Measurements from ENCODE around the gene NCOA7. TPM values are rescaled to one million over a fixed set of nuclear protein-coding genes. Genes with fewer than 3 reads are reported as not detected.

Gene NCOA7
- total RNA-seq, 1 experiment from 2014 or later: 34.2 TPM

DNA sequence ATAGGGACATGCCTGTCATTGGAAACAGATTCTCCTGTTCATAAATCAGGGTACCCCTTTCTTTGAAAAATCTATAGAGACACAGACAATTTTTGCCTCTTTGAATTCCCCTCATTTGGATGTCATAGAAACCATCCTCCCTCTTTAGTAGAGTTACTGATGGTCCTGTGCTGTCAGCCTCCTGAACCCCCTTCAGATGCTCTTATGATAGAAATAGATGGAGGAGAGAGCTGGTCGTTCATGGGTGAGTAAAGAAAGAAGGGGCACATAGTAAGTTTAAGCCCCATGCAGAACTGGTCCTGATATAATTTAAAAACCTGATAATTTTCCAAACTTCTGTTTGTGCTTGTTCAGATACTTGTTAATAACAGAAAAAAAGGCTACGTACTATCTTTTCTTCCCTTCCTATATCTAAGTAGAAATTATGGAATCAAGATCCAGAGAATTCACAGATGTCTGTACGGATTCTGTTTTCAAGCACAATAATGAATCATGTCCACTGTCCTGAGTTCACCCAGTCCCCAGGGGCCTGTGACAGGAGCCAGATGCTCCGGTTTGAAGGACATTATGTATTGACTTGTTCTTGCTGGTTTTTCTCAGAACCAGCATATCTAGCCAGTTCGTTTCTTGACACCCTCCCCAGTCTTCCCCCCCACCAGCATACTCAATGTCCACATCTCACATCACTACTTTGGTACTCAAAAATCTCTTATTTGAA is 78.1 kb downstream of the NCOA7 start:
- Histone ChIP-seq H3K4me2 (ENCODE audit: low read depth, low read length, poor library complexity, severe bottlenecking) (no peak overlapping the region), H3K4me3 (ENCODE audit: low read length) (no peak overlapping the region), H3K9me2 (replicated peaks; ENCODE audit: insufficient read depth, low read length) (no peaks in the 10 kb centered on the region), H3K79me2 (ENCODE audit: low read length) (peaks cover 84% of the 10 kb centered on the region), H3K27ac (ENCODE audit: low read length) (peak overlapping the region; percentile 12; the same call in 1 of the 2 replicates), H2AFZ (ENCODE audit: low read length) (no peak overlapping the region), H3K9me3 (ENCODE audit: low read length) (no peaks in the 10 kb centered on the region), H3K27me3 (ENCODE audit: low read length) (no peaks in the 10 kb centered on the region), H4K20me1 (ENCODE audit: insufficient read depth, low read depth, low read length) (no peaks in the 10 kb centered on the region), H3K9ac (ENCODE audit: low read length) (no peak overlapping the region), H3K36me3 (ENCODE audit: insufficient read depth, low read length) (0 out of 2 replicates have a peak, but pooled peaks cover 2% of the 10 kb centered on the region), H3K4me1 (ENCODE audit: low read length) (peaks cover 59% of the 10 kb centered on the region)
- DNase-seq: no peak

GRCh38 chr6:125869427-125869826 is 78.7 kb downstream of the NCOA7 start:
- peaks cover 59% of the 10 kb centered on the region for H3K4me1 ChIP-seq (ENCODE audit: low read length)
- no peak overlapping the region for H2AFZ ChIP-seq (ENCODE audit: low read length)

GRCh38 chr6:125871365-125871764 is 80.6 kb downstream of the NCOA7 start:
- Histone ChIP-seq H3K36me3 (ENCODE audit: insufficient read depth, low read length) (peaks cover 11% of the 10 kb centered on the region; the same call in 1 of the 2 replicates), H3K9me3 (ENCODE audit: low read length) (no peaks in the 10 kb centered on the region), H3K4me1 (ENCODE audit: low read length) (peaks cover 57% of the 10 kb centered on the region), H3K27ac (ENCODE audit: low read length) (peak overlapping the region; percentile 61), H3K27me3 (ENCODE audit: low read length) (no peaks in the 10 kb centered on the region), H3K4me3 (ENCODE audit: low read length) (no peak overlapping the region), H3K4me2 (ENCODE audit: low read depth, low read length, poor library complexity, severe bottlenecking) (peak overlapping the region; percentile 17), H3K9ac (ENCODE audit: low read length) (no peak overlapping the region), H3K79me2 (ENCODE audit: low read length) (peaks cover 85% of the 10 kb centered on the region), H2AFZ (ENCODE audit: low read length) (no peak overlapping the region), H3K9me2 (replicated peaks; ENCODE audit: insufficient read depth, low read length) (peaks cover 5% of the 10 kb centered on the region; the same call in 1 of the 2 replicates), H4K20me1 (ENCODE audit: insufficient read depth, low read depth, low read length) (no peaks in the 10 kb centered on the region)
- DNase-seq: peak; percentile 50

More at GRCh38 chr6:125869427-125869826, 78.7 kb downstream of the NCOA7 start:
- Histone ChIP-seq H3K9ac (ENCODE audit: low read length) (no peak overlapping the region), H3K27ac (ENCODE audit: low read length) (0 out of 2 replicates have a peak overlapping the region, but pooled peaks have one; percentile 61), H3K36me3 (ENCODE audit: insufficient read depth, low read length) (0 out of 2 replicates have a peak, but pooled peaks cover 2% of the 10 kb centered on the region), H3K27me3 (ENCODE audit: low read length) (no peaks in the 10 kb centered on the region), H3K4me2 (ENCODE audit: low read depth, low read length, poor library complexity, severe bottlenecking) (no peak overlapping the region), H3K79me2 (ENCODE audit: low read length) (peaks cover 81% of the 10 kb centered on the region), H3K9me3 (ENCODE audit: low read length) (no peaks in the 10 kb centered on the region), H4K20me1 (ENCODE audit: insufficient read depth, low read depth, low read length) (no peaks in the 10 kb centered on the region), H3K4me3 (ENCODE audit: low read length) (no peak overlapping the region), H3K9me2 (replicated peaks; ENCODE audit: insufficient read depth, low read length) (no peaks in the 10 kb centered on the region)
- no peak for DNase-seq

- H3K36me3 ChIP-seq (ENCODE audit: insufficient read depth, low read length): peaks cover 11% of the 10 kb centered on the region; the same call in 1 of the 2 replicates
- peaks cover 51% of the 10 kb centered on the region for H3K4me1 ChIP-seq (ENCODE audit: low read length)
- H3K9me3 ChIP-seq (ENCODE audit: low read length): no peaks in the 10 kb centered on the region
- DNase-seq: no peak
- H3K27me3 ChIP-seq (ENCODE audit: low read length): no peaks in the 10 kb centered on the region
- peak overlapping the region; percentile 61; the same call in 1 of the 2 replicates for H3K27ac ChIP-seq (ENCODE audit: low read length)
- H3K9ac ChIP-seq (ENCODE audit: low read length): no peak overlapping the region
- H3K4me2 ChIP-seq (ENCODE audit: low read depth, low read length, poor library complexity, severe bottlenecking): no peak overlapping the region
- H4K20me1 ChIP-seq (ENCODE audit: insufficient read depth, low read depth, low read length): no peaks in the 10 kb centered on the region
- peaks cover 5% of the 10 kb centered on the region; the same call in 1 of the 2 replicates for H3K9me2 ChIP-seq (replicated peaks; ENCODE audit: insufficient read depth, low read length)
- H3K4me3 ChIP-seq (ENCODE audit: low read length): no peak overlapping the region
- H2AFZ ChIP-seq (ENCODE audit: low read length): no peak overlapping the region
- peaks cover 78% of the 10 kb centered on the region for H3K79me2 ChIP-seq (ENCODE audit: low read length)
These were observed 81.6 kb downstream of the NCOA7 start for GRCh38 chr6:125872259-125872921.

GRCh38 chr6:125882243-125882642 is 91.5 kb downstream of the NCOA7 start:
- no peaks in the 10 kb centered on the region for H3K4me1 ChIP-seq (ENCODE audit: low read length)
- H3K27ac ChIP-seq (ENCODE audit: low read length): no peak overlapping the region
- no peaks in the 10 kb centered on the region for H3K9me3 ChIP-seq (ENCODE audit: low read length)
- no peaks in the 10 kb centered on the region for H3K27me3 ChIP-seq (ENCODE audit: low read length)
- H3K4me3 ChIP-seq (ENCODE audit: low read length): no peak overlapping the region
- no peak overlapping the region for H3K9ac ChIP-seq (ENCODE audit: low read length)
- no peaks in the 10 kb centered on the region for H4K20me1 ChIP-seq (ENCODE audit: insufficient read depth, low read depth, low read length)
- H3K9me2 ChIP-seq (replicated peaks; ENCODE audit: insufficient read depth, low read length): no peaks in the 10 kb centered on the region
- no peak for DNase-seq
- H3K36me3 ChIP-seq (ENCODE audit: insufficient read depth, low read length): peaks cover 61% of the 10 kb centered on the region
- peaks cover 14% of the 10 kb centered on the region for H3K79me2 ChIP-seq (ENCODE audit: low read length)
- H2AFZ ChIP-seq (ENCODE audit: low read length): no peak overlapping the region
- no peak overlapping the region for H3K4me2 ChIP-seq (ENCODE audit: low read depth, low read length, poor library complexity, severe bottlenecking)

DNA sequence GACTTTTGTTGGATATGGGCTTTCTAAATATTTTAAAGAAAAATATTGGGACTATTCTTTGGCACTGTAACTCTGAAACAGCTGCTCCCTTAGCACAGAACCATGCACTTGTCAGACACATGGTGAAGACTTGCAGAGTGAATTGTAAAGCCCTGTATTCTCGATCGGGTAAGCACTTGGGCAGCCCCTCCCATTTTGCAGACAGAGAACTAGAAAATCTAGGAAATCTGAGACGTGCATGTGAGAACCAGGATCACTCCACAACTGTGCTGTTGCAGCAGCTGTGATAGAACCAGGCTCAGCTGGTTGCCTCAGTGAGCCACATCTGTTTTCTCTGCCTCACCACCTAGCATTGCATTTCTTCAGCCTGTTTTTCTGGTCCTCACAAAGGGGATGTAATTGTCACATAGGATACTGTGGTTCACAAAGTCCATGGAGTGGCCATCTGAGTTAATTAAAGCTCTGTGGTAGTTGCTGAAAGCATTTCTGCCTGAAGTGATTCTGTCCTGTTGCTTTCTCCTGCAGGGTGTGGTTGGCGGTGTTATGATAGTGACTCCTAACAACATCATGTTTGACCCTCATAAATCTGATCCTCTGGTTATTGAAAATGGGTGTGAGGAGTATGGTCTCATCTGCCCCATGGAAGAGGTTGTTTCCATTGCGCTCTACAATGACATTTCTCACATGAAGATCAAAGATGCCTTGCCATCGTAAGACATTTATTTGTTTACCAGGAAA is 94.0 kb downstream of the NCOA7 start:
- Histone ChIP-seq H3K27ac (ENCODE audit: low read length) (no peak overlapping the region), H3K27me3 (ENCODE audit: low read length) (no peaks in the 10 kb centered on the region), H3K9ac (ENCODE audit: low read length) (no peak overlapping the region)

GRCh38 chr6:125886021-125886420 is 95.3 kb downstream of the NCOA7 start:
- Histone ChIP-seq H3K79me2 (ENCODE audit: low read length) (peaks cover 23% of the 10 kb centered on the region), H4K20me1 (ENCODE audit: insufficient read depth, low read depth, low read length) (no peaks in the 10 kb centered on the region), H3K27me3 (ENCODE audit: low read length) (no peaks in the 10 kb centered on the region), H3K9me2 (replicated peaks; ENCODE audit: insufficient read depth, low read length) (no peaks in the 10 kb centered on the region), H3K9ac (ENCODE audit: low read length) (no peak overlapping the region), H3K27ac (ENCODE audit: low read length) (no peak overlapping the region), H3K4me3 (ENCODE audit: low read length) (no peak overlapping the region), H3K9me3 (ENCODE audit: low read length) (no peaks in the 10 kb centered on the region), H2AFZ (ENCODE audit: low read length) (no peak overlapping the region), H3K4me2 (ENCODE audit: low read depth, low read length, poor library complexity, severe bottlenecking) (no peak overlapping the region), H3K4me1 (ENCODE audit: low read length) (no peaks in the 10 kb centered on the region), H3K36me3 (ENCODE audit: insufficient read depth, low read length) (peaks cover 71% of the 10 kb centered on the region)
- no peak for DNase-seq

More for the DNA sequence above, 94.0 kb downstream of the NCOA7 start:
- H3K79me2 ChIP-seq (ENCODE audit: low read length): peaks cover 15% of the 10 kb centered on the region
- peaks cover 62% of the 10 kb centered on the region for H3K36me3 ChIP-seq (ENCODE audit: insufficient read depth, low read length)
- H3K4me1 ChIP-seq (ENCODE audit: low read length): no peaks in the 10 kb centered on the region
- H4K20me1 ChIP-seq (ENCODE audit: insufficient read depth, low read depth, low read length): no peaks in the 10 kb centered on the region
- H3K9me3 ChIP-seq (ENCODE audit: low read length): no peaks in the 10 kb centered on the region
- H3K4me3 ChIP-seq (ENCODE audit: low read length): no peak overlapping the region
- H3K4me2 ChIP-seq (ENCODE audit: low read depth, low read length, poor library complexity, severe bottlenecking): no peak overlapping the region
- no peak overlapping the region for H2AFZ ChIP-seq (ENCODE audit: low read length)
- no peaks in the 10 kb centered on the region for H3K9me2 ChIP-seq (replicated peaks; ENCODE audit: insufficient read depth, low read length)
- DNase-seq: no peak

DNA sequence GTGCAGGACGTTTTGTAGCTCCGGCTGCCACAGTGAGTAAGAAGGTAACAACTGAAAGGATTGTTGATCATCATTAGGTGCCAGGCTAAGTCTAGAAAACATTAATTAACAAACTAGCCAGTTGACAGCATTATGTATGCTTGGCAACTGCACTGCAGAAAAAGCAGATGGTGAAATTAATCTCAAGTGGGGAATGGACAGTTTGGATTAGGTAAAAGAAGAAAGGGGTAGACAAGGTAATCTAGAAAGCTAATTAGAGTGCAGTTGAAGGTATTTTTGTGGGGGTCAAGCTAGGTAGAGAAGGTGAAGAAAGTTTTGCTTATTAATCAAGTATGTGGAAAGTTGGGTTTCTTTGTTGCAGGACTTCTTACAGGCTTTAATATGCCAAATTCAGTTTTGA is 96.2 kb downstream of the NCOA7 start:
- H3K9me2 ChIP-seq (replicated peaks; ENCODE audit: insufficient read depth, low read length): no peaks in the 10 kb centered on the region
- no peaks in the 10 kb centered on the region for H4K20me1 ChIP-seq (ENCODE audit: insufficient read depth, low read depth, low read length)
- H3K27ac ChIP-seq (ENCODE audit: low read length): no peak overlapping the region
- no peak overlapping the region for H2AFZ ChIP-seq (ENCODE audit: low read length)
- no peaks in the 10 kb centered on the region for H3K27me3 ChIP-seq (ENCODE audit: low read length)
- H3K4me3 ChIP-seq (ENCODE audit: low read length): no peak overlapping the region
- no peak overlapping the region for H3K9ac ChIP-seq (ENCODE audit: low read length)
- H3K4me2 ChIP-seq (ENCODE audit: low read depth, low read length, poor library complexity, severe bottlenecking): no peak overlapping the region
- peaks cover 23% of the 10 kb centered on the region for H3K79me2 ChIP-seq (ENCODE audit: low read length)
- H3K9me3 ChIP-seq (ENCODE audit: low read length): no peaks in the 10 kb centered on the region
- H3K4me1 ChIP-seq (ENCODE audit: low read length): no peaks in the 10 kb centered on the region
- H3K36me3 ChIP-seq (ENCODE audit: insufficient read depth, low read length): peaks cover 65% of the 10 kb centered on the region; the same call in 1 of the 2 replicates
- no peak for DNase-seq
